Stimulated activated CD4-positive, alpha-beta T cell treated with anti-CD3 and anti-CD28 coated beads, Interleukin-12 subunit alpha, Interleukin-12 subunit beta, amount 100 ng/mL, for 24 hours (primary cell): ENCODE measurements around the gene ZBTB8OS.
"Not testable (repeated sequence)": the region's sequence is repeated elsewhere in the genome, so short reads cannot be mapped to it uniquely, and the experiment has no call there.

ENCODE experiments used
- DNase-seq, 2 experiments: peaks; one replicate each; pipeline ENCODE4 v3.0.0-alpha.2; 2020; ENCODE audit warnings: low read depth in 2 of 2

Gene ZBTB8OS

GRCh38 chr1:32650752-32651460, 556 bp upstream of the ZBTB8OS start, which contains the start of gene RBBP4:
Gene RBBP4 (plus strand): TSS chr1:32651208. CDS start chr1:32651307, 99 bp downstream.
- peak; percentile 97 for DNase-seq

DNA sequence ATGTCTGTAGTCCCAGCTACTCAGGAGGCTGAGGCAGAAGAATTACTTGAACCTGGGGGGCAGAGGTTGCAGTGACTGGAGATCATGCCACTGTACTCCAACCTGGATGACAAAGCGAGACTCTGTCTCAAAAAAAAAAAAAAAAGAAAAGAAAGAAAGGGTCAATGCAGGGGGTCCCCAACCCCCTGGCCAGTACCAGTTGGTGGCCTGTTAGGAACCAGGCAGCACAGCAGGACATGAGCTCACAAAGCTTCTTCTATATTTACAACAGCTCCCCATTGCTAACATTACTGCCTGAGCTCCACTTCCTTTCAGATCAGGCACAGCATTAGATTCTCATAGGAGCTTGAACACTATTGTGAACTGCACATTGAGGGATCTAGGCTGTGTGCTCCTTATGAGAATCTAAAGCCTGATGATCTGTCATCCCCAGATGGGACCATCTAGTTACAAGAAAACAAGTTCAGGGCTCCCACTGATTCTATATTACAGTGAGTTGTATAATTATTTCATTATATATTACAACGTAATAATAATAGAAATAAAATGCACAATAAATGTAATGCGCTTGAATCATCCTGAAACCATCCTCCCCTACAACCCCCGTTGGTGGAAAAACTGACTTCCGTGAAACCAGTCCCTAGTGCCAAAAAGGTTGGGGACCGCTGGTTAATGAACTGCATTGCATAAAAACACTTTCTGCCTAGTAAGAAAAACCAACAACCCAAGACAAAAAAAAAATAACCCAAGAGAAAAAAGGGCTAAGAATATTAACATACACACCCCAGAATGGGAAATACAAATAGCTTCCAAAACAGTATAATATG, 2.8 kb downstream of the ZBTB8OS start:
- DNase-seq = no peak

- no peak for DNase-seq
These were observed 5.9 kb downstream of the ZBTB8OS start for GRCh38 chr1:32644426-32644825.

- not testable (repeated sequence) for DNase-seq
These were observed 8.0 kb downstream of the ZBTB8OS start for GRCh38 chr1:32642292-32642827.

GRCh38 chr1:32639489-32640075, 10.8 kb downstream of the ZBTB8OS start:
- no peak for DNase-seq

DNA sequence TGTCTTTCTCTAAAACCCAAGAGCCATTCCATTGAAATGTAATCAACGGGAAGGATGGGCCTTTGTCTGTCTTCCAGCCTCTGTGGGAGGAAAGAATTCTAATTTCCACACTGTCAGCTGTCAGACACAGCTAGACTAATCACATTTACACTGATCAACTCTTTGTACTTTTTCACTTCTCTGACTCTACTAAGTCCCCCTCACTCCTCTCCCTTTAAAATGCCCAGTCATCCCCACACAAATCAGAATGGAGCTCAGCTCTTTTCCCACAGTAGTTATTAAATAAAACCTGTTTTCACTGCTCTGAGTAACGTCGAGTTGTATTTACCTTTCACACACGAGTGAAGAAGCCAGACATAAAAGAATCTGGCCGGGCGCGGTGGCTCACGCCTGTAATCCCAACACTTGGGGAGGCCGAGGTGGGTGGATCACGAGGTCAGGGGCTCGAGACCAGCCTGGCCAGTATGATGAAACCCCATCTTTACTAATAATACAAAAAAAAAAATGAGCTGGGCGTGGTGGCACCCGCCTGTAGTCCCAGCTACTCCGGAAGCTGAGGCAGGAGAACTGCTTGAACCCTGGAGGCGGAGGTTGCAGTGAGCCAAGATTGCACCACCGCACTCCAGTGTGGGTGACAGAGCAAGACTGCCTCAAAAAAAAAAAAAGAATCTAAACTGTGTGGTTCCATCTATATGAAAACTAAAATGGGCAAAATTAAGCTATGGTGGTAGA, 13.3 kb downstream of the ZBTB8OS start:
- DNase-seq = no peak

DNA sequence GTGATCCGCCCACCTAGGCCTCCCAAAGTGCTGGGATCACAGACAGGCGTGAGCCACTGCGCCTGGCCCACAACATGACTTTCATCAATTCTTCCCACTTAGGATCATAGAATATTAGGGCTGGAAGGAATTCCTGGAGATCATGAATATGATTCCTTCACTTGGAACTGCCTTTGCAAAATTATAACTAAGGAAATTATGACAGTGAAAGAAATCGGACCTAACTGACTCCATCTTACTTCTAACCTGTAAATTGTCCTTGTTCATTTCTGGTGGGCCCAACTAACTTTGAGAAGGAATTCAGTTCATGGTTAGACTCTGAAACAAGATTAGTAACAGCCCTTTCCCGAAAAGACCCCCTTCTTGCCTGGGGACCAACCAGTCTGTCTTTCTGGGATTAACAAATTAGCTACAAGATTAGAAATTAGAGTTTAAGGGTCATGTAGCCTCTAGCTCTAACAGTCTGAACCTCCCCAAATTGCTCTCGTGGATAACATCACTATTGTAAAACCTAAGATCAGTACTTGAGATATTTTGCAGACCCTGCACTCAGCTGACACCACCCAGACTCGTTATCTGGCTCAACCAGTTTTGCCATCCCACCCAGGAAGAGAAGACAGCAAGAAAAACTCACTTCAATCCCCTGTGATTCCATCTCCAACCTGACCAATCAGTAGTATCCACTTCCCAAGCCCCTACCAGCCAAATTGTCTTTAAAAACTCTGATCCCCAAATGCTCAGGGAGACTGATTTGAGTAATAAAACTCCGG, 14.7 kb downstream of the ZBTB8OS start:
- no peak for DNase-seq

- no peak for DNase-seq
These were observed 17.5 kb downstream of the ZBTB8OS start for GRCh38 chr1:32632829-32633228.

DNA sequence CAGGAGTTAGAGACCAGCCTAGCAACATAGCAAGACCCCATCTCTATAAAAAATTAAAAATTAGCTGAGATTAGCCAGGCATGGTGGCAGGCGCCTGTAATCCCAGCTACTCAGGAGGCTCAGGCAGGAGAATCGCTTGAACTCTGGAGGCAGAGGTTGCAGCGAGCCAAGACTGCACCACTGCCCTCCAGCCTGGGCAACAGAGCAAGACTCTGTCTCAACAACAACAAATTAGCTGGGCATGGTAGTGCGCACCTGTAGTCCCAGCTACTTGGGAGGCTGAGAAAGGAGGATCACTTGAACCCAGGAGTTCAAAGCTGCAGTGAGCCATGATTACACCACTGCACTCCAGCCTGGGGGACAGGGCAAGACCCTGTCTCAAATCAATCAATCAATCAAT, 20.2 kb downstream of the ZBTB8OS start:
- not testable (repeated sequence) for DNase-seq

DNA sequence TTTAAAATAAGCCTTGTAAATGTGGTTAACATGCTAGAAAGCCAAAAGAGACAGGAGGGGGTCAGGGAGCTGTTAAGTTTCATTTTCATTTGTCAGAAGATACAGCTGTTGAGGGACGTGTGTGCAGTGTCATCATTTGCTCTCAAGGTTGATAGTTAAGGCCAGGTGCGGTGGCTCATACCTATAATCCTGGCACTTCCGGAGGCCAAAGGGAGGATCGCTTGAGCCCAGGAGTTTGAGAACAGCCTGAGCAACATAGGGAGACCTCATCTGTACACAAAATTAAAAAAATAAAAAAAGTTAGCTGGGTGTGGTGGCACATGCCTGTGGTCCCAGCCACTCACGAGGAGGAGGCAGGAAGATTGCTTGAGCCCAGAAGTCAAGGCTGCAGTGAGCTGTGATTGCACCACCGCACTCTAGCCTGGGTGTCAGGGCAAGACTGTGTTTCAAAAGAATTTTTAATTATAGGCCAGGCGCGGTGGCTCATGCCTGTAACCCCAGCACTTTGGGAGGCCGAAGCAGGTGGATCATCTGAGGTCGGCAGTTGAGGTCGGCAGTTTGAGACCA, 22.7 kb downstream of the ZBTB8OS start:
- no peak for DNase-seq

DNA sequence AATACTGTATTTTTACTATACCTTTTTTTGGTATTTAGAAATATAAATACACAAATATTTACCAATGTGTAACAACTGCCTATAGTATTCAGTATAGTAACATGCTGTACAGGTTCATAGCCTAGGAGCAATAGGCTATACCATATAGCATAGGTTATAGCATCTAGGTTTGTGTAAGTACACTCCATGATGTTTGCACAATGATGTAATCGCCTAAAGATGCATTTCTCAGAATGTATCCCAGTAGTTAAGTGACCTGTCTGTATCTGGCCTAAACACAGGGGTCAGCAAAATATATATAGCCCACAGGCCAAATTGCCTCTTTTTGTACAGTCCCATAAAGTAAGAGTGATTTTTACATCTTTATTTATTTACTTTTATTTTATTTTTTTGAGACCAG, 24.2 kb downstream of the ZBTB8OS start:
- DNase-seq = no peak

- peak in 1 of 2 experiments; percentile 45 for DNase-seq
These were observed 26.6 kb downstream of the ZBTB8OS start for GRCh38 chr1:32623775-32624174.

DNA sequence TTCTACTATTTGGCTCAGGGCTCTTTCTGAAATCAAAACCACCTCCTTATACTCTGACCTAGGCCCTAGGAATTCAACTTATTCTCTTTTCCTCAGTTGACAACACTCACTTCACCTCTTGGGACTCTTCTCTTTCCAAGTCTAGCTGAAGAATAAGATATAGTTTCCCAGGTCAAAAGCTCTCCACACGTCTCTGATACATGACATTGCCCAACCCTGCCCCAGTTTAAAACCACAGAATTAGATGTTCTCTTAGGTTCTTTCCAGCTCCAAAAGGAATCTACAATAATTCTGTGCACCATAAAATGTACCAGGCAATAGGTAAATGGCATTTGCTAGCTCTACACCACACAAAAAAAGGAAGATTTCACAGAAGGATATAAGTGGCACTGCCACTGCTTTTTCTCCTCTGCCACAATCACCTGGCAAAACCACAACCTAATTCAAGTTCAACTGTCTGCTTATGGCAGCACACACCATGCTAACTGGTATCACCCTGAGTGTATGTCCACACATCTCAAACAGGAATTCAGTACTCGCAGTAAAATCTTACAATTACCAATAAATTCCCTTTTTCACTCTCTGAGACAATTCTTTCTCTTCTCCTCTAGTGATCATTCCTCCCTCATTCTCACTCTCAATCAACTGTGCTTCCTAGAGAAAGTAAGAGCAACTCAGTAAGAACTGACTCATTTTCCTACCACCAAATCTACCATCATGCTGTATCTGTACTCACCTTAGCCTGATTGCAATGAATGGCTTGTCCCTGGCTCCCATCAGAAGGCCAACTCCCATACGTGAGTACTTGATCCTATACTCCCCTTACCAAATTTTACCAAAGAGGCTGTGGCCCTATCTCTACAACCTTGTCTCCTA, 27.3 kb downstream of the ZBTB8OS start:
- DNase-seq = peak in 1 of 2 experiments; percentile 13

GRCh38 chr1:32622205-32622604, 28.1 kb downstream of the ZBTB8OS start:
- DNase-seq = no peak

DNA sequence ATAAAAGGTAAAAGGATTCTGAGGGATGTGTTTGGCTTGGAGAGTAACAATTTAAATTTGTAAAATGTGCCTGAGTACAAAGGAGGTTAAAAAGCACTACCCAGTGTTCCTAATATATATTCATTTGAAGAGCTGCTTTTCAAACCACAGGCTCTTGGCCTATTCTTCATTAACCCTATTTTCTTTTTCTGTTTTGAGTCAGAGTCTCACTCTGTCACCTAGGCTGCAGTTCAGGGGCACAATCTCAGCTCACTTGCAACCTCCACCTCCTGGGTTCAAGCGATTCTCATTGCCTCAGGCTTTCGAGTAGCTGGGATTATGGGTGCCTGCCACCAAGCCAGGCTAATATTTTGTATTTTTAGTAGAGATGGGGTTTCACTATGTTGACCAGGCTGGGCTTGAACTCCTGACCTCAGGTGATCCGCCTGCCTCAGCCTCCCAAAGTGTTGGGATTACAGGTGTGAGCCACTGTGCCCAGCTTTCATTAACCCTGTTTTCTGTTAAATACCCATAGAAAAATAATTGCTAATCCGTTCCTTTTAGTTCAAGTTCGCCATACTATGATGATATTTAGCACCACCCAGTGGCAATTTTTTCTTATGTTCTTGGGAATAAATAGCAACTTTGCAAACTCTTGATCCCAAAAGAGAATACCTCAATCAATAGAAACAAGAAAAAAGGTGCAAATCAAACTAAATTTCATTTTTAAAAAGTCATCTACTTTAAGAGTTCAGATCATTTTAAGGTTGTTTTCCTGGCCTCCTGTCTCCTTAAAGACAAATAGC, 30.5 kb downstream of the ZBTB8OS start:
- no peak for DNase-seq

GRCh38 chr1:32618673-32619221, 31.6 kb downstream of the ZBTB8OS start:
- DNase-seq = no peak

GRCh38 chr1:32613472-32613871, 36.9 kb downstream of the ZBTB8OS start:
- DNase-seq = no peak

GRCh38 chr1:32612189-32612881, 38.0 kb downstream of the ZBTB8OS start:
- DNase-seq = peak in 1 of 2 experiments; percentile 54
